Ovary (tissue), 3 donors: ENCODE results near the gene ZNF592.

Source experiments
- POLR2A ChIP-seq: fragments of 450-650 bp; IDR thresholded peaks from one replicate; pipeline ENCODE4 v1.6.1; 2017; ENCODE audit warnings: antibody characterized with exemption, mild to moderate bottlenecking, moderate library complexity
- TF ChIP-seq, protein P1 (sequence below), 3 donors: fragments of 450-650 bp in 2 of 3; fragments of 200-600 bp in 1 of 3; IDR thresholded peaks; one replicate each; pipeline versions ENCODE4 v1.5.1 to v1.8.0; 2016 to 2022; ENCODE audit warnings: antibody characterized with exemption in 3 of 3, mild to moderate bottlenecking in 1 of 3
- donor health status: DM: no; HTN: no; CAD: no.

DNA sequence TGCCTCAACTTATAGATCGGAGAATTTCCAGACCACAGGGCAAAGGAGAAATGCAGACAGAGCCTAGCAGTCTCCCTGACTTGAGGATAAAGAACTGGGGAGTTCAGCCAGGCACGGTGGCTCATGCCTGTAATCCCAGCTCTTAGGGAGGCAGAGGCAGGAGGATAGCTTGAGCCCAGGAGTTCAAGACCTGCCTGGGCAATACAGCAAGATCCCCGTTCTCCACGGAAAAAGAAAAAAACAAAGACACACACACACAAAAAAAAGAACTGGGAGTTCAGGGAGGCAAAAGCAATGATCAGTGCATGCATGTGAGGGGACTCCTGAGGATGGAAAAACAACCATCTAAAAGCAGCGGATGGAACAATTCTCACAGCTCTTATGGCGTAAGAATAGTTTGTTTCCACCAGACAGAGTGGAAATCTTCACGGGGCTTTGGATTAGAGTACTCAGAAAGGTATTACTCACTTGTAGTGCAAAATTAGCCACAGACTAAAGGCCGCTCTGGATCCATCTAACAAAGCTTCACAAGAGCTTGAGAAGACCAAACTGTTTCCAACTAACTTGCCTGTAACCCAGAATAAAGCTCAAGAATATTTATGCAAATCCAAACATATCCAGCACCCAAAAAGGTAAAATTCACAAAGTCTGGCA is 48.7 kb upstream of the ZNF592 start:
- TF ChIP-seq, protein P1, sequence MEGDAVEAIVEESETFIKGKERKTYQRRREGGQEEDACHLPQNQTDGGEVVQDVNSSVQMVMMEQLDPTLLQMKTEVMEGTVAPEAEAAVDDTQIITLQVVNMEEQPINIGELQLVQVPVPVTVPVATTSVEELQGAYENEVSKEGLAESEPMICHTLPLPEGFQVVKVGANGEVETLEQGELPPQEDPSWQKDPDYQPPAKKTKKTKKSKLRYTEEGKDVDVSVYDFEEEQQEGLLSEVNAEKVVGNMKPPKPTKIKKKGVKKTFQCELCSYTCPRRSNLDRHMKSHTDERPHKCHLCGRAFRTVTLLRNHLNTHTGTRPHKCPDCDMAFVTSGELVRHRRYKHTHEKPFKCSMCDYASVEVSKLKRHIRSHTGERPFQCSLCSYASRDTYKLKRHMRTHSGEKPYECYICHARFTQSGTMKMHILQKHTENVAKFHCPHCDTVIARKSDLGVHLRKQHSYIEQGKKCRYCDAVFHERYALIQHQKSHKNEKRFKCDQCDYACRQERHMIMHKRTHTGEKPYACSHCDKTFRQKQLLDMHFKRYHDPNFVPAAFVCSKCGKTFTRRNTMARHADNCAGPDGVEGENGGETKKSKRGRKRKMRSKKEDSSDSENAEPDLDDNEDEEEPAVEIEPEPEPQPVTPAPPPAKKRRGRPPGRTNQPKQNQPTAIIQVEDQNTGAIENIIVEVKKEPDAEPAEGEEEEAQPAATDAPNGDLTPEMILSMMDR (IDR thresholded peaks at IDR 0.05): no peak
- TF ChIP-seq POLR2A: no peak
